ENCODE measurements around the gene MINDY4.
"Not testable (repeated sequence)": the region's sequence is repeated elsewhere in the genome, so short reads cannot be mapped to it uniquely, and the experiment has no call there.

Gene MINDY4

DNA sequence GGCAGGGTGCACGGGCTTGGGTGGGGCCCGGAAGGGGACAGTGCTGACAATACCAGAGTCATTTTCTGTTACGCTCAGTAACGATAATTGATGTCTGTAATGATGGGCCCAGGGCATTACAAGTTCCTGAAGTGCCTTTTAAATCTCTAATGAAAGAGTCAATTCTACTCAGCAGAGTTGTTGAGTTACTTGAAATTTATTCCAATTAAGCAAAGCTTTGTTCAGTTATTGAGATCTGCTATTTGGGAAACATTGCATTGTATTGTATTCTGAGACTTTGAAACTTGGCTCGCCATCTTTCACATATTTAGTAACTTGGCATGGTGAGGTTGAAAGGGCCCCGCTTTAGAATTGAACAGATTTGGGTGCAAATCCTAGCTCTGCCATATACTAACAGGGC, 34.7 kb downstream of the MINDY4 start:
- DNase-seq: peak; percentile 28

DNA sequence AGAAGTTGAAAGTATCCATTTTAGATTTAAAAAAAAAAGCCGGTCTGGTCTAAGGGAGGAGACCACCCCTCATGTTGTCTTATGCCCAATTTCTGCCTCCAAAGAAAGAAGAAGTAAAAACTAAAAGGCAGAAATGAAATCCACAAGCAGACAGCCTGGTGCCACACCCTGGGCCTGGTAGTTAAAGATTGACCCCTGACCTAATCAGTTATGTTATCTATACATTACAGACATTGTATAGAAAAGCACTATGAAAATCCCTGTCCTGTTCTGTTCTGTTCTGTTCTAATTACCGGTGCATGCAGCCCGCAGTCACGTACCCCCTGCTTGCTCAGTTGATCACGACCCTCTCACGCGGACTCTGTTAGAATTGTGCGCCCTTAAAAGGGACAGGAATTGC, 36.3 kb downstream of the MINDY4 start:
- DNase-seq: not testable (repeated sequence)

DNA sequence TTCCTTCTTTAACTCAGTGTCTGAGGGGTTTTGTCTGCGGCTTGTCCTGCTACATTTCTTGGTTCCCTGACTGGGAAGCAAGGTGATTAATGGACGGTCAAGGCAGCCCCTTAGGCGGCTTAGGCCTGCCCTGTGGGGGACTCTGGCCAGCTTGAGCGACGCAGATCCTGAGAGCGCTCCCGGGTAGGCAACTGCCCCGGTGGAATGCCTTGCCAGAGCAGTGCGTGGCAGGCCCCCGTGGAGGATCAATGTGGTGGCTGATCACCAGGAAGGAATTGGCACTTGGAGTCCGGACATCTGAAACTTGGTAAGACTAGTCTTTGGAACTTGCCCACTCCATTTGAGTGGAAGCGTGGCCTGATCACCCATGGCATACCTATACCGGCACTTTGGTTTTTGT, 36.7 kb downstream of the MINDY4 start:
- DNase-seq: not testable (repeated sequence)

DNA sequence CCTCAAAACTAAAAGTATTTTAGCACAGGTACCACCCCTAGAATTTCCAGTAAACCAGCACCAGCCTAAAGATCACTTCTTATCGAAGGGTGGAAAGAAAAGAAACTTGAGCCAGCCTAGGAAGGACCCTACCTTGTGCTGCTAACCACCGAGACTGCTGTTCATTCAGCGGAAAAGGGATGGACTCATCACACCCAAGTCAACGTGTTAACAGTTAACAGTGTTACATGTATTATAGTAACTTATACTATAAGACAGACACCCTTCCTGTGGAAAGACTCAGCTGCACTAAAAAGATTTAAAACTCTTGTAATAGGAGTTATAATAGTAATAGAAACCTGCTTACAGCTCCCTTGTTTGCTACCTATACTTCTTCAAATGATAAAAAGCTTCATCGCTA, 39.8 kb downstream of the MINDY4 start:
- no peak for DNase-seq

DNA sequence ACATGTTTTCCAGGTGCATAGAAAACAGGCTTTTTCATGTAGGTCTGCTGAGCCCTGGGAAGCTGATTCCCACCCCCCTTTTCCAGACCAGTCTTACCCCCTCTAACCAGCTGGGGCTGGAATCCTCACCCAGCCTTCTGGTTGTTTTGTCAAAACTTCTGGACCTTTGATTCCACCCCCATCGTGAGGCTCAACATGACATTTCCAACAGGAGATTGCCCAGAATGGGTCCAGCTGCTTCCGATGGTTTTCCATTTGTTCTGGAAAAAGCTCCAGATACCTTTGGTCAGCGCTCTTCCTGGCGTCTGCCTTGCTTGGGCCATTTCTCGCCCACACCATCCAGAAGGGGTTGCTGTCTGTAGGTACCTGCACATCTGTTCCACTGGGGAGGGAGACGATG, 41.5 kb downstream of the MINDY4 start:
- no peak for DNase-seq

DNA sequence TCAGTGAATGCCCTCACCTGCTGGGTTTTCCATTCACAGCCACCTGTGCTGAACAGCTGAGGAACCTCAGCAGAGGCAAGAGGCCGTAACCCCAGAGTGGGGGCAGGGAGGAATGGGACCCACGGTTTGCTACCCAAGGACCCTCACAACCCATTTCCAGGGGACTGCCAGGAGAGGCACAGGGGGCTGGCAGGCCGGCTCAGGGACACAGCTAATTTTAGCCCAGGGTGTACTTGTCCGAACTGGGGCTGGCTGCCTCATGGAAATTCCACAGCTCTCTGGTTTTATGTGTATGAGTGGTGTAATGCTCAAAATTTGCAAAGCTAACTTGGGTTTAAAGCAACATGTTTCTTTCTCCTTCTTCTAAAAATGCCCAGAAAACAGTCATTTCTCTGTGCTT, 42.2 kb downstream of the MINDY4 start:
- DNase-seq: no peak

DNA sequence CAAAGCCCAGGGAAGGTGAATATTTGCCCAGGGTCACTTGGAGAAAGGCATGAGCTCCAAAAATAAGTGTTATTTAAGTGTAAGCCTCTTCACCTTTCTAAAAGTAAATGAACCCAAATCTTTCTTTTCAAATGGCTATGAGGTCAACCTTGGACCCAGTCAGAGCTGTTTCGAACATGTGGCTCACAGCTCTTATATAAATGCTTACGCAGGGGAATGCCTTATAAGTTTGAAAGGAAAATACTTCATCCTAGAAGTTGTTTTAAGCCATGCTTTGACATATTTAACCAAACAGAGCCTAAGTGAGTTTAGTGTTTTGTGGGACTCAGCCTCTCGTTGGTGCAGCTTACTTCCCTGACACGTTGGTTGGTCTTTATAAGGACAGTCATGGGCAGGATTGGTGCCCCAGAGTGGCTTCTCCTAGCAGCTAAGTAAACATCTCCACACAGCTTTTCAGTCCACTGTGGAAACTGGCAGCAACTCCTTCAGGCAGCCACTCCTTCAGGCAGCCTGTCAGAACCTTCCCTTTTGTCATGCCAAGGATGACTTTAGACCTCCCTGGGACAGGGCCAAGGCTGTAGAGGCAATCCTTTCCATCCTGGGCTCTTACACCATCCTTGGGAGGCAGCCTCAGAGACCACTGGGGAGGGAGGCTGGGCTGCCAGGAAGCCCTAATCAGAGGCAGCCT, 43.6 kb downstream of the MINDY4 start:
- DNase-seq: no peak

DNA sequence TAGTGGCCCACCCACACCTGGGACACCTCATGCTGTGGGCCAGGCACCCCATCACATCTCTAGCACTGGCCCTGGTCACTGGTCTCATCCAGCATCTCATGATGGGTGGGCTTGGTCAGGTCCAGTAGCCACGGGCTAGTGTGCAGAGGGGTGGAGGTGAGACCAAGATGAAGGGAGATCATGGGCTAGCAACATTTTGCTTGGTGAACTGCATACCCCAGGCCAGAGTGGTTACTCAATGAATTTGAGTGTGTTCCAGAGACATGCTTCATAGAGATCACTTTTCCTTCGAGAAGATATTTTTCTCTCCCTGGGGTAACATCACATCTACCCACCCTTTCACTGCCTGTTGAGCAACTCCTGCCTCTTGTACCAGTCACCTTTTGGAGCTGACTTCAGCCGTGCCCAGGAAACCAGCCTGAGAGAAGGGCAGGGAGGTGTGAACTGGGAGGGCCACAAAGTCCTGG, 44.2 kb downstream of the MINDY4 start:
- no peak for DNase-seq

DNA sequence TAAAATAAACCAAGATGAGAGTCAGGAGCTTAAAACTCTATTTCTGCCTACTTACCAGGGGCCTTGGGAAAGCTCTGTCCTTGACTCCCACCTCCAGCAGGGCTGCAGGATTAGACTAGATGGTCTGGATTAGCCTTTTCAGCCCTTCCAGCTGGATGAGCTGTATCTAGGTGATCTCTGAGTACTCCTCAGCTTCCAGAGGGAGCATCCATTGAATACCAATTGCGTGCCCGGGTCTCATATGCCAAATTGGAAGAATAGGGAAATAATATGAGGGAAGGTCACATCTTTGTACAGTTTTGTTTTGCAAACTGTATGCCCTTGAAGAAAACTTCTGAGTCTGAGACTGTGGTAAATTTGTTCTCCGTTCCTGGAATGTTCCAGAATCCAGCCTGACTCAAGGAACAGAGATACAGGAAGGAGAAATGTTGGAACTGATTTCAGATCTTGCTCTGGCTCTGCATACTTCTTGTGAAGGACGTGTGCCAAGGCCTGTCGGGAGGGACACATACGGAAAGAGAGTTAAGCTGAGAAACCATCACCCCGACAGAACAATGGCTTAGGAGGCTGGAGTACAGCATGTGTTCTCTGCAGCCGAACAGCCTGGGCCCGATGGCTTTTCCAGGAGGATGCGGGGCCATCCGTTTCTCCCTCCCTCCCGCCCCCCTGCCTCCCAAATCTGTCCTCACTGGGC, 44.9 kb downstream of the MINDY4 start:
- DNase-seq: no peak

DNA sequence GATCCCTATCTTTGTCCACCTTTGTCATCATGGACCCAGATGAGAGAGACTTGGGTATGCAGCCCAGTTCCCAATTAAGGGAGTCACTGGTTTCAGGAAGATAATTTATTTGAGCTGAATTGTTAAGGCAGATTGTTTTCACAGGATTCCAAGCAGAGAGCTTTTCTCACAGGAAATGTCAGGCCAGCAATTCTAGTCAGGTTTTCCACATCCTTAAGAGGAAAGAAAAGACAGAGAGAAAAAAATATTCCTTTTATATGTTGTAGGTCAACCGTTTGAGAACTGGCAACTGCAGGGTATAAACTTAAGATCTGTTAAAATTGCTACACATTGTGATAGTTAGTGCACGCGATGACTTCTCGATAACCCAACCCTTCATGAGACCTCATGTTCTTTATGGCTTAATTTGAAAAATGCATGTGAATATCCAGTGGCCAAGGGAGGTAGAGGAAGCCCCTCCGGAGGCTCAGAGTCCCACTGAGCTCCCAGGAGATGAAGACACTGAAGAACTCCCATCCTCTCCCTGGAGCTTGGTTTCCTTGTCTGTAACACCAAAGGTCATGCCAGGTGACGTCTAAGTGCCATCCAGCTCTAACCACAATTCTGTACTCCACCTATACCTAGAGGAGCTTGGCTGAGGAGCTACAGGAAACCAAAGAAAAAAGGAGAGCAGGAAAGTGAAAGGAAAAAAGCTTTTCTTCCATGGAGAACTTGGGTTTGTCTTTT, 45.6 kb downstream of the MINDY4 start:
- DNase-seq: no peak

DNA sequence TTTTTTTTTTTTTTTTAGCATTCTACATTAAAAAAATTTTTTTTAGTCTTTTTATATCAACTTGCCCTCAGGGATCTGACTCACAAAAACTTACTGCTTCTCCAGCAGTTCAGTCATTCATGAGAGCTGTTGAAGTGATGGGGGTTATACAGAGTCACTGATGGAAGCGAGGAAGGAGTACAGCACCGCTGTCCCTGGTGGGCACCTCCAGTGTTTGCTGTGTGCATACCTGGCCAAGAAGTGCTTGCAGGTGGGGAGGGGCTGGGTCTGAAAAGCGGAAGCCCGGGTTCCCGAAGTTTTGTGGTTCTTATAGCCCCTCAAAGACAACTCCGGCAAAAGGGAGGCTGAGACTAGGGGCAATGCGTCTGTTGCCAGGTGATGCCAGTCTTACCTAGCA, 46.2 kb downstream of the MINDY4 start:
- no peak for DNase-seq

DNA sequence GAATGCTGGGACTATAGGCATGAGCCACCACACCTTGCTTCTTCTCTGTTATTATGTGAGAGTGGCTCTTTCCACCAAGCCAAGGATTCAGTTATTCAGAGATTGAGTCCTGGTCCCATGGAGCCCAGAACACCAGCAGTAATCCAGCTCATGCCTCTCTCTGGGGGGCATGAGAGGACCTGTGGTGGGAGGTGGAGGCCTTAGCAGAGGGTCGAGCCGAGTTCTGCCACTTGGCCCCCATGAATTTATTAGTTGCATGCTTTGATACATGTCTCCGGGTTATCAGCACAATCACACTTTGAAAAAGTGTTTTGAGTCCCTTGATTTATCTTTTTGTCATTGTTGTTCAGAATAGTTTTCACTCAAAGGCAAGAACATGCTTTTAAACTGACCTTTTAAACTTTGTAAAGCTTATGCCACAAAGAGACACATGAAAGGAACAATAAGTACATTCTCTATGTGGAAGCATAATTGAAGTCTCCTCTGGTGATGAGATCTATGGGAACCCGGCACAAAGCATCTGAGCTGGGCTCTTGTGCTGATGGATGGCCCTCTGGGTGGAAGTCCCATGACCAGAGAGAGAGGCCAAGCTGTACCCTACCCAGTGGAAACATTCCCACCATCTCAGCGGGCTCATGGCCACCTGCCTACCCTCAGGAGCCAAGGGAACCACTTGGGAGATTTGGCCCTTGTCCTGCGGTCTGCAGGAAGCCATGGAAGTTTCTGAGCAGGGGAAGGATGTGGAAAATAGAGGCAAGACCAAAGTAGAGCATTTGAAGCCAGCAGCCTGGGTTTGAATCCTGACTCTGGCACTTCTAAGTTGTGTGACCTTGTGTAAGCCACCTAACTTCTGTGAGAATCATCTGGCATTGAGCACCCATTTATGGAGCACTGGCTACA, 53.9 kb downstream of the MINDY4 start:
- DNase-seq: no peak

DNA sequence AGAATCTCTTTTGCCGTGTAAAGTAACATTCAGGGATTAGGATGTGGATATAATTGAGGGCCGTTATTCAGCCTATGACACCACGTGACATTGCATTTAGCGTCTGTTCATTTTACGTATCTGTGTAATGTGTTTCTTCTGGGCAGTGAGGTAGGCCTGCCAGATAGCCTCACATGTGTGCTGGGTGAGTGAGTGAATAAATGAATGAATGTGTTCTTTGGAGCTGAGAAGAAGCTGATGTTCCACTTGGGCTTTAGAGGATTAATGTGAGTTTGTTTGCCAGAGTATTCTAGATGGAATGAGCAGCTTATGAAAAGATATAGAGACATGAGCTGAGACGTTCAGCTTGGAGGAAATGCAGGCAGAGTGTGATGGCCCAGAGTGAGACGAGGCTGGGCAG, 55.0 kb downstream of the MINDY4 start:
- DNase-seq: no peak

DNA sequence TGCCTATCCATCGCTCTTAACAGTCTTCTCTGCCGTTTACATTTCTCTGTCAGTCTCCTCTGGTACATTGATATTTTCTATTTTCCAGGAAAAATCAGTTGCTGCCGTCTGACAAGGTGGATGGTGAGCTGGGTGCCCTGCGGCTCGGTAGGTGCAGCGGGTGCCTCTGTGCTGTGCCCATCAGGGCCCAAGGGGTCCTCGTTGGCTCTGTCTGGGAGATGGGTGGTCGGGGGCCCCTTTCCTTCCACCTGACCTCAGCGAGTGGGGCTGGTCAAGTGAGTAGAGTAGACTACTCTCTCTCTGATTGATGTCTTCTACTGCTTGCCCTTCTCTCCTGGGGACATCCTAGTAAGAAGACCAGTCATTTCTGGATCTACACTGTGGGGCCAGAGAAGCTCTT, 57.4 kb downstream of the MINDY4 start:
- DNase-seq: no peak

DNA sequence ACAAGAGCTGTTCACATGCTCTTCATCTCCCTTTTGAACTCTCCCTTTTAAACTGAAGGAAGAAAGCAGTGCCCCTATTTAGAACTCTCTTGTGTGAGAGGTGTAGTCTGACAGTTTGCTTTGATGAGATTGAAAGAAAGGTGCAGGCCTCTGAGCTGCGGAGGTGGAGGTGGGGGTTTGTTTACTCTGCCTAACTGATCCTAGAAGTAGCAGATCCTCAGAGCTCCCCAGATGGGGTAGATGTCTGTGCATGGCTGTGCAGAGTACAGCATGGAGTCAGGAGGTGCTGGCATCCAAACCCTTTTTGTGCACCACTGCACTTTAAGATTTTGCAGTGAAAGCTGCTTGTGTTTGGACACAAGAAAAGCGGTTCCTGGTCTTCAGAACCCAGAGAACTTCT, 58.3 kb downstream of the MINDY4 start:
- no peak for DNase-seq

DNA sequence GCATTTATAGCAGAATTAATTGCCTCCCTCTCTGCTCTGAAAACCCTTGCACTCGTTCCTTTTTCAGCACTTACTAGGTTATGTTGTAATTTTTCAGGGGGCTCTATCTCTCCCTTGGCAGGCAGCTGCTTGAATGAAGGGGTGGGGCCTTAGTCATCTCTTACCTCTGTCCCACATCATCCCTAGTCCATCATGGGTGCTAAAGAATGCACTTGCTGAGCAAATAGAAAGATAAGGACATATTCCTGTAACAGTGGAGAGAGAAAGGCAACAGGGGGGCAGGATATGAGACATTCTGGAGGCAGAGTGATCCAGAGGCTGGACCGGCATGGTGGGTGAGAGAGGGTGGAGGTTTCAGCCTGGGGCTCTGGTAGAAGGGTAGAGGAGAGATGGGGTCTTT, 60.0 kb downstream of the MINDY4 start:
- DNase-seq: no peak

DNA sequence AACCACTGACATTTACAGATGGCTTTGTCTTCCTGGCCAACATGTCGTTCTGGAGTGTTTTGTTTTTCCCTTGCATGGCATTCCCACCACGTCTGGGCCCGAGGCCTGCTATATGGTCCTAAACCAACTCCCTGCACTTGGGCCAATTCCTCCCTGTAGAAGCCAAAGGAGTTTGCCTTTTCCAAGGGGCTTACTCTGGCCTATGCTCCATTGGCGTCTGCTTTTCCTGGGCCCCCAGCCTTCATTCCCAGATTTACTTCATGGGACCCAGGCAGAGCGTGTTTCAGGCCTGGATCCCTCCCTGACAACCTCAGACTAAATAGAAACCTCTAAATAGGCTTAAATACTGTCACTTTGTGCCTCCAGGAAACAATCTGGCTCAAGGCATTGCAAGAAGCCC, 60.7 kb downstream of the MINDY4 start:
- no peak for DNase-seq

DNA sequence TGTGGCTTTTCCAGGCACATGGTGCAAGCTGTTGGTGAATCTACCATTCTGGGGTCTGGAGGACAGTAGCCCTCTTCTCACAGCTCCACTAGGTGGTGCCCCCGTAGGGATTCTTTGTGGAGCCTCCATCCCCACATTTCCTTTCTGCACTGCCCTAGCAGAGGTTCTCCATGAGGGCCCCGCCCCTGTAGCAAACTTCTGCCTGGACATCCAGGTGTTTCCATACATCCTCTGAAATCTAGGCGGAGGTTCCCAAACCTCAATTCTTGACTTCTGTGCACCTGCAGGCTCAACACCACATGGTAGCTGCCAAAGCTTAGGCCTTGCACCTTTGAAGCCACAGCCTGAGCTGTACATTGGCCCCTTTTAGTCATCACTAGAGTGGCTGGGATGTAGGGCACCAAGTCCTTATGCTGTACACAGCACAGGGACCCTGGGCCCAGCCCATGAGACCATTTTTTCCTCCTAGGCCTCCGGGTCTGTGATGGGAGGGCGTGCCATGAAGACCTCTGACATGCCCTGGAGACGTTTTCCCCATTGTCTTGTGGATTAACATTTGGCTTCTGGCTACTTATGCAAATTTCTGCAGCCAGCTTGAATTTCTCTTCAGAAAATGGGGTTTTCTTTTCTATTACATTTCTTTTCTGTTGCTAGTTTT, 62.9 kb downstream of the MINDY4 start:
- DNase-seq: not testable (repeated sequence)

DNA sequence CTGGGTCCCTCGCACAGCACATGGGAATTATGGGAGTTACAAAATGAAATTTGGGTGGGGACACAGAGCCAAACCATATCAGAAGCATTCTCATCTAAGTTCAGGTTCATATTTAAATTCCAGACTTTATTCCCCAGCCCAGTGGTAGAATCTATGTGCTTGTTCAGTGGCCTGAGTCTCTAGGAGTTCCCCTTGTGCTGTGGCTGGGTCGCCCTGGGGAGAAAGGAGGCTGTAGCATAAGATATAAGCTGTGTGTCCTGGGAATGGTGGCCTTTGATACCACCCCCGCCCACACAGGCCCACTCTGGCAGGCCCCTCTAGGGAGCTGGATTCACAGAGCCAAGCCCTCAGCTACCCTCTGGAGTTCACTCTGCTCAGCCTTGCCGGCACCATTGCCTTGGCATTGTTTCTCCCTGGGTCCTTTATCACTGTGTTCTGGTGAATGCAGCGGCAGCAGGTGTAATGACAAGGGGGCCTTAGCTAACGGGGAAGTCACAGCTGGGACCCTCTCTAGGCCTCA, 64.2 kb downstream of the MINDY4 start:
- DNase-seq: no peak

DNA sequence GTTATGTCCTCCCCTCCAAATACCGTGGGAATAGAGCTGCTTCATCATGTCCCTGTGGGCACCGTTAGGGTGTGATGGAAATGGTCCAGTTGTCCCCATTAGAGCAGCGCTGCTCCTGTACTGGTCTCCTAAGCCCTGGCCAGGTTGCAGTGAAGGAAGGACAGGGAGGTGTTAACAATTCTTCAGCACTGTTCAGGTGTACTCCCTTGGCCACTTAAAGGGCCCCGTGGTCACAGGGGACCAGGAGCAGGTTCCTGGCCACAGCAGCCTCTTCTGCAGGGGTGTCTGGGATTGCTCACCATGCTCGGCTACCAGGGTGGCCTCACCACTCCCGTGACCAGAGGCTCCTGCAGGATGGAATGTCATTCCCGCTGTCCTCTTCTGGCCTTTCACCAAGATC, 65.8 kb downstream of the MINDY4 start:
- no peak for DNase-seq

DNA sequence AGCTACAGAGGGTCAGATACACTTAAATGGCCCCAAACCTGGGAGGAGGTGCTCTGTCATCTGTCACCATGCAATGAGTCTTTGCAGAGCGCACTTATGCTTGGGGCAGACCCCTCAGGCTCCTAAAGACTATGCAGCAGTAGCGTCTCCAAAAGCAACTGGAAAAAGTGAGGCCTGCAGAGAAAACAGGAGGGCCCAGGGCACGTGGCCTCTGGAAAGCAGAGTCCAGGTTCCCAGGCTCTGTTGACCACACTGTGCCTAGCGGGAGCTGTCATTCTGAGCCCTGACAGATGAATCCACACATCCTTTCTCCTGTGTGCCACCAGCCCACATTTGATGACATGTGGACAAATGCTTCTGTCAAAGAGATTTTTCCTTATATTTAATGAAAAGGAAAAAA, 66.4 kb downstream of the MINDY4 start:
- no peak for DNase-seq

DNA sequence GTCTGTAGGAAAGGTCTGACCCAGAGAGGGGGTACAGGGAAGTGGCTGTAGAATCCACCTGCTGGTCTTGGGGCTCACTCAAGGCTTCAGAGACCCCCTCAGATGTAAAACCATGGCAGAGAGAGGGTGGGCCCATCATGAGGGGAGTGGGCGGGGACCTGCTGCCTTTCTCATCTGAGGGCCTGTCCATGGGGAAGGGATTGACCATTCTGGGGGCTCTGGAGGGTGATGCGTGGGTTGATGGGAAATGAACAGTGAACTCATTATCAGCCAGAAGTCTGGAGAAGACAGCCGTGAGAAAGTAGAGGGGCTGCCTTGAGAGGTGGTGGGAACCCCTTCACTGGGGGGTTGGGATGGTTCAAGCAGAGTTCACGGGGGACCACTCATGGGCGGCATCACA, 66.8 kb downstream of the MINDY4 start:
- no peak for DNase-seq

All from NCI-H1436 (cell line).